Forelimb muscle (tissue), 1 donor: Measurements from ENCODE around the gene BMPR1B. TPM values are rescaled to one million over a fixed set of nuclear protein-coding genes. Genes with fewer than 3 reads are reported as not detected.

Source experiments
- DNase-seq: peaks from one replicate; pipeline ENCODE4 v3.0.0-alpha.2; 2013; ENCODE audit warnings: low read depth
- polyA plus RNA-seq: library from polyadenylated mRNA; unstranded; fragments of 120-200 nt; gene quantifications from one replicate; pipeline ENCODE4 v1.2.1, GENCODE V29; 2013; ENCODE audit not compliant: insufficient read length

The BMPR1B gene
- 16.0 TPM for polyA plus RNA-seq

DNA sequence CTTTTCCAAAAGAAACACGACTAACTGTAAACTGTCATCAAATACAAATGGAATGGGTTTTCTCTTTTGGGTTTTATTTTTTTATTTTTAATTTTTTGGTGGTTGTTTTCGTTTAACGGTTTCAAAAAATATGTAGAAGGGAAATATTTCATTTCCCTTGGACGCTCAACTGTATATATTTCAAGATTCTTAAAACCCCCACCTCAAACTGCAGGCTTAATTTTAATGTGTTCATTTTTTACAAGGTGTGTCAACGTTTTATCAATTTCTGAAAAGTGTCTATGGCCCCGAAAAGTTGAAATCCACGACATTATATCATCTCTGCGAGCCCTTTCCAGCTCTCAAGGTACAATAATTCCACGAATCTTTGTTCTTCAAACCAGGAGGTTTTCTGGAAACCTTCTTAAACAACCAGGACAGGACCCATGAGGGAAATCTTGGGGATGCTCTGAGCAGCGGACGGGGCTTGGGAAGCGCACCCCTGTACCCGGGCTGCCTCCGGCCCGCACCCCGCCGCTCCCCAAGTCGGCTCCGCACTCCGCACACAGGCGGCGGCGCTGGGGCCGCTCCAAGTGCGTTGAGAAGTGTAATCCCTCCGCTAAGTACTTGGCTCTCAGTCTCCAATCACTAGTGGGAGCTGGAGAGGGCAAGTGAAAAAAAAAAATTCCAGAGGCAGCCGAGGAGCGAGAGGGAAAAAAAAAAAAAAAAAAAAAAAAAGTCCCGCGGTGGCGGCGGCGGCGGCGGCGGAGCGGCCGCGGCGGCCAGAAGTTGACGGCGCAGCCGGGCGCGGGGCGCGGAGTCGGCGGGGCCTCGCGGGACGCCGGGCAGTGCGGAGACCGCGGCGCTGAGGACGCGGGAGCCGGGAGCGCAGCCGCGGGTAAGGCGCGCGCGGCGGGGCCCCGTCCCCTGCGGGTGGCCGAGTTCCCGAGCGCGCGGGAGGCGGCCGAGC, at the start of gene BMPR1B:
Gene BMPR1B, plus strand, starts transcription at position 764 of the 949 bp plus-strand sequence. CDS start 346,470 bp downstream, outside the sequence.
- no peak for DNase-seq

DNA sequence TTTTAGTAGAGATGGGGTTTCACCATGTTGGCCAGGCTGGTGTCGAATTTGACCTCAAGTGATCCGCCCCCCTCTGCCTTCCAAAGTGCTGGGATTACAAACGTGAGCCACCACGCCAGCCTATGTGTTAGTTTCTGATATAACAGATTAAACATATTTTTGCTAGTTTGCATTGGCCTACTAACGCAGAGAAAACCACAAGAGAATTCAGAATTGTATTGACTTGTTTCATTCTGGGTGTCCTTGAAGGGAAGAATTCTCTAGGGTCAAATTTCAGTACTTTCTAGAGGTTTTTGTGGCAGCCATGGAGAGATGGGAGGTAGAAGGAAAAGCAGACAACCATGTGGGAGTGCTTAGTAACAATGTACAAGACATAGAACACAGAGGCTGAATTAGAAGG, 46.1 kb upstream of the BMPR1B start:
- DNase-seq = no peak

DNA sequence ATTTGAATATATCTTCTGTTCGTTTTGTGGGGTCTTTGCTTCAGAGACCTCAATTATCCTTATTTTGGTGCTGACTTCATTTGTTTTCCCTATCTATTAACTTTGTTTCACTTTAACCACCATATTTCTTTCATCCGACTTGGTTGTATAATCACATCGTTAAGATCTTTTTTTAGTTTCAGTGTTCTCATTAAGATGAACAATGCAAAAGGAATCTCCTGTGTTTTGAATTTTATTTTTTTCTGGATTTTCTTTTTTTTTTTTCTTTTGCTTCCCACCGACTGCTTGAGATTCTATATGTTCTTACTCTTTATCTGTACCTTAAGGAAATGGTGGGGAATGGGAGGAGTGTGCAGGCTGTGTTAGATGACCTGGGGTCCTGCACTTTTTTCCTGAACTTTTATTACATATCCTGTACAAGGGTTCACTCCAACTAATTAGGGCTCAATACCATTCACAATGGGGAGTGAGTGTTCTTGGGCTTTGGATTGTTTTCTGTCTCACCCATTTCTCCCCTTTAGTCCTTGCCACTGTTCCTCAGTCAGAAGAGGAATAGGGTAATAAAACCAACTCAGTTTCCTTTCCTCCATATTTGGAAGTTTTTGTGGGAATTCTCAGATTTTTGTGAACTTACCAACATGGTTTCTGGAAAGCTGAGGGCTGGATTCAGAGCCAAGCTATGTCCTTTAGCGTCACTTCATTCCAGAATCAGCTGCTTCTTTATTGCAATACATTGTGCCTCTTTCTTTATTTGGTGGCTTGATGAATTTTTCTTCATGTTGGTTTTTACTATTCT, 43.2 kb upstream of the BMPR1B start:
- no peak for DNase-seq

DNA sequence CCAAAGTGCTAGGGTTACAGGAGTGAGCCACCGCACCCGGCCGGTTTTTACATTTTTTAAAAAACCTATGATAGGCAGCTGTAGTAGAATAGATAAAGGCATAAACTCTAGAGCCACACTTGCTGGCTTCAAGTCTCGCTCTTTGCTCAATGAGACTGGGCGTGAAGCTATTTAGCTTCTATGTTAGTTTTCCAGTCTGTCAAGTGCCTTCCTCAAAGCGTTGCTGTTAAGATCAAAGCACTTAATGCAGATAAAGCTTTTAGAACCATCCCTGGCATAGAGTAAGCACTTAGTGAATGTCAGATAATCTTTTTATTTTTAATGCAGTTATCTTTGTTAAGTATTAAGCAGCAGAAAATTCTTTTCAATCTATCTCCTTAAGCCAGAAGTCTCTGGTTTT, 42.0 kb upstream of the BMPR1B start:
- DNase-seq = no peak

DNA sequence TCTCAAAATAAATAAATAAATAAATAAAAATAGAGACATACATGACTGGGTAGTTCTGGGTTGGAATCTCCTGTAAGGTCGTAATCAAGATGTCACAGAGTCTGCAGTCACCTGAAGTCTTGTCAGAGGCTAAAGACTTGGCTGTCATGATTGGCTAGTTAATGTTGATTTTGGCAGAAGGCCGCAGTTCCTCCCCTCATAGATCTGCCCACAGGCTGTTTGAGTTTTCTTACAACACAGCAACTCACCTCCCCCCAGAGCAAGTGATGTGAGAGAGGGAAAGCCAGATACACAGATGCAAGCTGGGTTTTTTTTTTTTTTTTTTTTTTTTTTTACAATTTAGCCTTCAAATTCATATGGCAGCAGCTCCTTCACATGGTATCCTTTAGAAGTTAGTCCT, 36.4 kb upstream of the BMPR1B start:
- DNase-seq = no peak

DNA sequence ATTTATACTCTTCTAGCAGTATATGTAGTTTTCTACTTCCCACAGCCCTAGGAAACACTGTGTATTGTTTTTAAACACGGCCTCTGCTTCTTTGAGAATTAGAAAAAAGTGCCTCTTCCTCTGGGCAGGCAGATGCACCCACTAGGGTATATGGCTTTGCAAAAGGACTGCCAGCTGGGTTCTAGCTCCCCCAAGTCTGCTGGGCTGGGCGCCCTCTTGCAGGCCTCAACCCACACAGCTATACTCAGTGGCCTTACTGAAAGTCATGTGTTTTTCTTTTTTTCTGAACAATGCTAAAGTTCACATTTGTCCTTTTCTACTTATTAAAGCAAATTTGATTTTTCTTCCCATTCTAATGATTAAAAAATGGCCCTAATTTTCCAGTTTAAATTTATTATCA, 35.5 kb upstream of the BMPR1B start:
- no peak for DNase-seq

DNA sequence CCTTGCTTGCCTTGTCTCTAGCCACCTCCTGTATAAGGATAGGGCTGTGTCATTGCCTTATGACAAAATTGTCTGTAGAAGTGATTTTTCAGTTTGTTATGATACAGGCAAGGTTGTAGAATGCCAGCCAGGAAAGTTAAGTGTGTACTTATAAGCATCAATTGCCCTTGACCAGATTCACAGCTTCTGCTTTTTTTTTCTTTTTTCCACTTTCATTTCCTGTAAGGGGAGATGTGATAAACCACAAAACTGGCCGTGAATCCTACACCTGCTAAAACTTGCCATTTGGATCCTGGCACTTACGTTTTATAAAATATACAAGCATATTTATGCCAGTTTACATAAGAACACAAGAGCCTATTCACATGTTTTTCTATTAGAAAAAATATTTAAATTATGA, 35.0 kb upstream of the BMPR1B start:
- DNase-seq = no peak

DNA sequence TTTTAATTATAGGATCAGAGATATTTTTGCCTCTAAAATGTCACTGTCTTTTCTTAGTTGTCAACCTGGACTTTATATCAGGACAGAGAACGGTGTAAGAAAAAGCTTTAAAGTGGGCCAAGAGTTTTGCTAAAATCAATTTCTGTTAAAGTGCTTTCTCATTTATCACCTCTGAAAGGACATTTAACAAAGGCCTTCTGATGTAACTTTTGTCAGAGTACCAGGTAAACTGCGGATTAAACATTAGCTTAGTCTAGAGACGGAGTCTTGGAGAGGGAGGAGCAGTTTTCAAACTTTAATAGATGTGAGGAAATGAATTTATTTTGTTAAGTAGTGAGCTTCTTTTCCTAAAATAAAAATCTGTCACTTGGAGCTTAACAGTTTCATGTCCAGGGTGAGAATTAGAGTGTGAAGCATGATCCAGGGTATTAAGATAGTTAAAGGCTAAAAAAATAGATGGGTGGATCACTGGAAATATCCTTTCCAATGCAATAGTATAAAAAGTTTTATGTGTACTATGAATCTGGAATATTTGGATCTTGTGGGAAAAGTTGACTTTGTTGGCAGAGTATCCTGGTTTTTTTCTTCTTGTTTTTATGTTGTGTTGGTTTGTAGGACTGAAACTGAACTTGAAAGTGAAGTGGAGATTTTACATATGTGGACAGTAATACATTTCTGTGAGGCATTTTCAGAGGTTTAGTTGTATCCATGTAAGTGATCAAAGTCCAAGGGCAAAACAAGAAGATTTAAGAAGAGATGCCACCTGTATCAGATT, 33.6 kb upstream of the BMPR1B start:
- no peak for DNase-seq

DNA sequence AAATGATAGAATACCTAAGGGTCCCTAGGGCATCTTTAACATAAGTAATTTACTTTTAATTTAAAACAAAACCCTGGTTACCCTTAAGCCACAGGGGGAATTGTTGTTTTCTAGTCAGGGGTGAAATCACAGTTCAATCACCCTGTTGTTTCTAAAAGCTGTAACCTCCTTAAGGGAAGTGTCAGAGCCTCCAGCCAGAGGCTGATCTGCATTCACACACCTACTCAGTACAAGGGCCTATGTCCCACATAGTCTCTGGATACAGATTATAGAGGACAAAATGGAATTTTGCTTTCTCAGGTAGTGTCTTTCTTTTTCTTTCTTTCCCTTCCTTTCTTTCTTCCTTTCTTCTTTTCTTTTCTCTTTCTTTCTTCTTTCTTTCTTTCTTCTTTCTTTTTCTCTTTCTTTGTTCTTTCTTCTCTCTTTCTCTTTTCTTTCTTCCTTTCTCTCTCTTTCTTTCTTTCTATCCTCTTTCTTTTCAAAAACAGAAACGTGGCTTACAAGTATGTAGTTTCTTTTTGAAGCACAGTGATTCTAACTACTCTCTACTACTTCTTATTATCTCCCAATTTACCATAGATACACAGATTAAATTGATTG, 31.1 kb upstream of the BMPR1B start:
- no peak for DNase-seq

DNA sequence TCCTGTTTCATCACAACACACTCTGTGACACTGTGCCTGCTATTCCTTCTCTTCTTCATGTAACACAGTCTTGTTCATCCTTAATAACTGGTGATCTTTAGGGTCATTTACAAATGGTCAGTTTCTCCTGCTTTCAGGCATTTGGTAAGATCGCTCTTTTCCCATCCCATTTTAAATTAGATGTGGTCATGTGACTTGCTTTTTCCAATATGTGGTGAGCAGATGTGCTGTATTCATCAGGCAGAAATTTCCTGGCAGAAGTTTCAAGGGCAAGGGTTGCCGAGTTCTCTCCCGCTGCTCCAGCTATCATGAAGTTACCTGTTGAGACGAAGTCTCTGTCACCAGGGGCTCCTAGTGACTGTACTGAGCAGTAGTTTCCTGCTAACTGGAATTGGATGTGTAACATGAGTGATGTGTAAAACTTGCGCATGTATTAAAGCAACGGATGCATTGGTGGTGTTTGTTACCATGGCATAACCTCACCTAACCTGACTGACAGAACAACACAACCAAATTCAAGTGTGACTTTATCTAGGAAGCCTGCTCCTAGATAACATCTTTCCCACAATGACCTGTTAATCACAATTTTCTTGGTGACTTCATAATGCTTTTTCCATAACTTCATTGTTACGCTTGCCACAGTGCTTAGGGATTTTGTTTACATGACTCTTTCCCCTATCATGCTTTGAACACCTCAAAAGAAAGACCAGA, 29.5 kb upstream of the BMPR1B start:
- DNase-seq = no peak

DNA sequence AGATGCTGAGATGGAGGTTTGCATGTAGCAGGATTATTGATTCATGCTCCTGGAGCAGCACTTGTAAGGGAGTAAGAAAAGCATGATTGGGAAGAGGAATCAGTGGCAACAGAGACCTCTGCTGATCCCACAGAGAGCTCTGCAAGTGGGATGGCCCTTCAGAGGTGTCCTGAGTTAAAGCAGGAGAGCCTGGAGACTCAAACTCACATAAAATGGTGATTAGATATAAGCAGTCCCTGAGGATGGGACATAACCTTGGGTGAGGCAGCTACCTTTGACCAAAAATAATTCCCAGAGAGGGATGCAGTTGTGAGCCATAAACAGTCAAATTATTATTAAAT, 25.4 kb upstream of the BMPR1B start:
- DNase-seq = no peak

DNA sequence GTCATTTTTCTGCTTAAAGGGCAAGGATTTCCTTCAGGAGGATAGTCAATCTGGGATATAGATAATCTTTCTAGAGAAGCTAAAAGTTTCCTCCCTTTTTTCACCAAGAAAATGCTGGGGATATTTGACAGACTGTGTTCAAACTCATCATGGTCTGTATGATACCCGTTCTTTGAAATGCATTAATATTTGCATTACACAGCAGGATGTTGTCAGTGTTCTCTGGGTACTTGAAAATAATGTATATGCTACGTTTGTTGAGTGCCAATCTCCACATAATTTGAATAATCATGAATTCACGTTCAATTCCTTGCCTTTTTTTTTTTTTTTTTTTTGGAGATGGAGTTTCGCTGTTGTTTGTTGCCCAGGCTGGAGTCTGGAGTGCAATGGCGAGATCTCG, 18.0 kb upstream of the BMPR1B start:
- DNase-seq = no peak

DNA sequence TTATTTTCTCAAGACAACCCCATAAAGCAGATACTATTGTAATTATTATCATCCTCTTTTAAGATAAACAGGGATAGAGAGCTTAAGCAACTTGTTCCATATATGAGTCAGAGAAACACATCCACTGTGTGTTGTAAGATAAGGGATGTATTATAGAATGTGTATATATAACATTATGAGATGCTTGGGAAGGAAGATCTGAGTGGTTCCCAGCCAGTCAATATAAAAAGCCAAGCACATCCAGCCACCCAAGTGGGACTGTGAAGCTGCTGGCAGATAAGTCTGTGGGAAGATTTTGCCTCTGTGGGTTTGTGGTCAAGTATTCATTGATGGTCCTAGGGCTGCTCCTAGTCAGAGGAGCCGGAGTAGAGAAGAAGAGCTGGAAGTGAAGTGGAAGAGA, 16.5 kb upstream of the BMPR1B start:
- no peak for DNase-seq

DNA sequence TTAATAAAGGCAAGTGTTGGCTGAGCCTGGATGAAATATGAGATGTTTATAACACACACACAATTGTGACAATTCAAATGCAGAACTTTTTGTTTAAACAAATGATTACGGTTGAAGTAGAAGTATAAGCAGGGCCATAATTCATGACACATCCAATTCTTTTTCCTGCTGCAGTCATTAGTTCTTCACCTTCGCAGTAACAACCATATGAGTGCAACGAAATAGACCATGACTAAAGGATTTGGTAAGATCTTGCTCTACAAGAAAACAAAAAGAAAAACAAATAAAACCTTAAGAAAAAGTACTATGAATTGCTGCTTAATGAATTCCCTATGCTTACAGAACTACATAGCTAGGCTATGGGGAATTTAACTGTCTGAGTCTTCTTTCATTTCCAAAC, 13.9 kb upstream of the BMPR1B start:
- DNase-seq = no peak

DNA sequence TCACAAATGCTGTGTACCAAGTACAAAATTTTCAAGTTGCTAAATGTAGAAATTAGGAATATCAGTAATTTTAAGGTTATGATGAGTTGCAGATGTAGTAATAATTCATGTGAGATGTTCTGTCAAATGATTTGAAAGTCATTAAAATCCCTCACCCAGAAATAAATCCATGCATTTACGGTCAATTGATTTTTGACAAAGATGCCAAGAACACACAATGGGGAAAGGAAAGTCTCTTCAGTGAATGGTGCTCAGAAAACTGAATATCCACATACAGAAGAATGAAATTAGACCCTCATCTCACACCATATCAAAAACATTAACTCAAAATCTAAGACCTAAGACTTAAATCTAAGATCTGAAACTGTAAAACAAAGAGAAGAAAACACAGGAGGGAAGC, 12.9 kb upstream of the BMPR1B start:
- DNase-seq = no peak

DNA sequence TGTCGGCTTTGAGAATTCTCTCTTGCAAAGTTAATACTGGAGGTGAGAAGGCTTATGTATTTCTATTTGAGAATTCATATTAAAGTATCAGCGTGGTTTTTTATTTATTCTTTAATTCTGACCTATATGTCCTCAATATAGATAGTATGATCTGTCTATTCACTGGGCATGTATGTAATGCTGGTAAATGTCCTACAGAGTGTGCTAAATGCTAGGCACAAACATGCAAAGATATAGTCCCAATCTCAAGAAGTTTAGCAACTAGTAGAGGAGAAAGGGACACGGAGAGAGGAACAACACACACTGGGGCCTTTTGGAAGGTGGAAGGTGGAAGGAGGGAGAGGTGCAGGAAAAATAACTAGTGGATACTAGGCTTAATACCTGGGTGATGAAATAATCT, 11.0 kb upstream of the BMPR1B start:
- no peak for DNase-seq

DNA sequence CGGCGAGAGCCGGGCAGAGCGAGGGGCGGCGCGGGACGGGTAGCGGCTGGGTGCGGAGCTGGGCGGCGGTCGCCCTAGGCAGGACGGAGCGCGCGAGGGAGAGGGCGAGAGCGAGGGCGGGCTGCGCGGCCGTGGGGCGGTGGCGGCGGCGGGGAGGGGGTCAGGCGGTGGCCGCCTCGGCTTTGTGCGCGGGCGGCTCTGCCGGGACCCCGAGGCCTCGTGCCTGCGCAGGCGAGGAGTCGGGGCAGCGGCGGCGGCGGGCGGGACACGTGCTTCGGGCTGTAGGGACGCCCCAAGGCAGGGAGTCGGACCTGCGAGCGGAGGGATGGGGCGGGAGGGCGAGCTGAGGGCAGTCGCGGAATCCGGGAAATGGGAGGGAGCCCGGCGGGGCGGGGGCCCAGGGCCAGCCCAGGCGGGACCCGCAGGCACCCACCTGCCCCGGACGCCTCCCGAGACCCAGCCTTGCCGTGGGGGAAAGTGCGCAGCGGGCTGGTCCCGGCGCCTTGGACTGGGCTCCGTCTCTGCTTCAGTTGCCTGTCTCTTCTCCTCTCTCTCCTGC, 465 bp downstream of the BMPR1B start:
- no peak for DNase-seq

DNA sequence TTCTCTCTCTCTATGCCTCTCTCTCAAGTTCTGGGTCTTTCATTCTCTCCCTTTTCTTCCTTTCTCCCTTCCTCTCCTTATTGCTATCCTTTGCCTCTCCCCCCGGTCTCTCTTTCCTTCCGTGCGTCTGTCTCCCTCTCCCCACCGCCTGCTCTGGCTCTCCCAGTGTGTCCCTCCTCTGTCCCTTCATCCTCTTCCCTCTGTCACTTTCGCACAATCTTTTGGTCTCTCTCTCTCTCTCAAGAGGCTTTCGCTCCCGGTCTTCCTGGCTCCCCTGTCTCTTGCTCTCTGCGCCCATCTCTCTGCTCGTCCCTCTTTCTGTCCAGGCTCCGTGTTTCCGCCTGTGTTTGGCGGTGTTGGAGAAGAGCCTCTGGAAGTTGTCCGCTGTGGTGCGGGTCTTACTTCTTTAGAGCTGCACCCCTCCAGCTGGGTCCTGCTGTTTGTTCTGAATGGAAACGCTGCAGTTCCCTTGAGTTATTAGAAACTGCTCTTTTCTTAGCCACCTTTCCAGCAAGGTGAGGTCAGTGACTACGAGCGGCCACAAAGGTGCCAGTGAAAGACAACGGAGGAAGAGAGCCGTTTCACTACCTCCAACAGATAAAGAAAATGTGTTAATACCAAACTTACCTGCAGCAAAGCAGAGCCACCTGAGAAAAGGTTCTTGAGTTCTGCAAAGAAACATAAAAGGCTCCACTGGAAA, 1.1 kb downstream of the BMPR1B start:
- no peak for DNase-seq

DNA sequence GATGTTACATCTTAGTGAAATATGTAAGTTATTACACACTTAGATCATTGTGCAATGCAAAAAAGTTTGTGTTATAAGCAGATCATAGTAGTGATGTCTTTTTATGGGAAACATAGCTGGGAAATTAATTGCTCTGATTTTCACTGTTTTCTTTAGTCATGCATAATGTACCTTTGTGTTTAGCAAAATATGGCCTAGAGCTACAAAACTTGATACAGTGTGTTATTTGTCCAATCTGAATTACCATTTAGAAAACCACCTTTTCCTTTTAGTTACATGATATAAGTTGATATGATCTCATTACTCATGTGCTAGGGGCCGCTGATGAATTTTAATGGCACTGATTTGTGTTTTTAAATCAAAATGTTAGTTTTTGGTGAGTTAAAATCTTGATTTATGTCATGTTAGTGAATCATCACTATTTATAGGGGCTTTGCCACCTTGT, 2.0 kb downstream of the BMPR1B start:
- DNase-seq = no peak

DNA sequence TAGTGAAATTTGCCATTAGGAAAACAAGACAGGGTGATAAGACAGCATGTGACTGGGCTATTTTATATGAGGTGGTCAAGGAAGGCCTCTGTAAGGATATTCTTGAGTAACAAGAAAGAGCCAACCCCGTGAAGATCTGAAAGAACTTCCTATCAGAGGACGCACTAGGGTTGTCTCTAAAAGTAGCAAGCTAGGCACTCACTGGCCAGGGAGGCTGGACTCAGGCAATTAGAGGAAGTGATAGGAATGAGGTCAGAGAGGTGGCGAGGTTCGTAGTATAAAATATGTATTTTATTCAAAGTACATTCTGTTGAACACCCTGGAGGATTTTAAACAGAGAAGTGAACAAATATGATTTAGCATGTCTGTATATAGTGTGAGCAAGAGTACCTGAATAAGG, 4.6 kb downstream of the BMPR1B start:
- no peak for DNase-seq
